ENCODE data around the gene FAM107B.

- TF ChIP-seq CTCF (IDR thresholded peaks at IDR 0.05 in 2 of 3, conservative IDR thresholded peaks at IDR 0.05 in 1 of 3; ENCODE audit: borderline replicate concordance in 1 of 3, insufficient read depth in 1 of 3, low read depth in 2 of 3, low read length in 2 of 3) (no peak), EZH2phosphoT487 (IDR thresholded peaks at IDR 0.05; ENCODE audit: borderline replicate concordance) (no peak), YY1 (IDR thresholded peaks at IDR 0.05; ENCODE audit: extremely low read depth, insufficient replicate concordance, low read depth, low read length) (no peak), POLR2A (IDR thresholded peaks at IDR 0.05; ENCODE audit: borderline replicate concordance, extremely low read depth, insufficient read depth, insufficient read length) (no peak), SRF (IDR thresholded peaks at IDR 0.05; ENCODE audit: low read depth) (no peak), EZH2 (IDR thresholded peaks at IDR 0.05) (no peak)
- TF ChIP-seq, protein P1, sequence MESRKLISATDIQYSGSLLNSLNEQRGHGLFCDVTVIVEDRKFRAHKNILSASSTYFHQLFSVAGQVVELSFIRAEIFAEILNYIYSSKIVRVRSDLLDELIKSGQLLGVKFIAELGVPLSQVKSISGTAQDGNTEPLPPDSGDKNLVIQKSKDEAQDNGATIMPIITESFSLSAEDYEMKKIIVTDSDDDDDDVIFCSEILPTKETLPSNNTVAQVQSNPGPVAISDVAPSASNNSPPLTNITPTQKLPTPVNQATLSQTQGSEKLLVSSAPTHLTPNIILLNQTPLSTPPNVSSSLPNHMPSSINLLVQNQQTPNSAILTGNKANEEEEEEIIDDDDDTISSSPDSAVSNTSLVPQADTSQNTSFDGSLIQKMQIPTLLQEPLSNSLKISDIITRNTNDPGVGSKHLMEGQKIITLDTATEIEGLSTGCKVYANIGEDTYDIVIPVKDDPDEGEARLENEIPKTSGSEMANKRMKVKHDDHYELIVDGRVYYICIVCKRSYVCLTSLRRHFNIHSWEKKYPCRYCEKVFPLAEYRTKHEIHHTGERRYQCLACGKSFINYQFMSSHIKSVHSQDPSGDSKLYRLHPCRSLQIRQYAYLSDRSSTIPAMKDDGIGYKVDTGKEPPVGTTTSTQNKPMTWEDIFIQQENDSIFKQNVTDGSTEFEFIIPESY (IDR thresholded peaks at IDR 0.05; ENCODE audit: extremely low read depth, insufficient replicate concordance, low read length) = no peak
- TF ChIP-seq, protein P2, sequence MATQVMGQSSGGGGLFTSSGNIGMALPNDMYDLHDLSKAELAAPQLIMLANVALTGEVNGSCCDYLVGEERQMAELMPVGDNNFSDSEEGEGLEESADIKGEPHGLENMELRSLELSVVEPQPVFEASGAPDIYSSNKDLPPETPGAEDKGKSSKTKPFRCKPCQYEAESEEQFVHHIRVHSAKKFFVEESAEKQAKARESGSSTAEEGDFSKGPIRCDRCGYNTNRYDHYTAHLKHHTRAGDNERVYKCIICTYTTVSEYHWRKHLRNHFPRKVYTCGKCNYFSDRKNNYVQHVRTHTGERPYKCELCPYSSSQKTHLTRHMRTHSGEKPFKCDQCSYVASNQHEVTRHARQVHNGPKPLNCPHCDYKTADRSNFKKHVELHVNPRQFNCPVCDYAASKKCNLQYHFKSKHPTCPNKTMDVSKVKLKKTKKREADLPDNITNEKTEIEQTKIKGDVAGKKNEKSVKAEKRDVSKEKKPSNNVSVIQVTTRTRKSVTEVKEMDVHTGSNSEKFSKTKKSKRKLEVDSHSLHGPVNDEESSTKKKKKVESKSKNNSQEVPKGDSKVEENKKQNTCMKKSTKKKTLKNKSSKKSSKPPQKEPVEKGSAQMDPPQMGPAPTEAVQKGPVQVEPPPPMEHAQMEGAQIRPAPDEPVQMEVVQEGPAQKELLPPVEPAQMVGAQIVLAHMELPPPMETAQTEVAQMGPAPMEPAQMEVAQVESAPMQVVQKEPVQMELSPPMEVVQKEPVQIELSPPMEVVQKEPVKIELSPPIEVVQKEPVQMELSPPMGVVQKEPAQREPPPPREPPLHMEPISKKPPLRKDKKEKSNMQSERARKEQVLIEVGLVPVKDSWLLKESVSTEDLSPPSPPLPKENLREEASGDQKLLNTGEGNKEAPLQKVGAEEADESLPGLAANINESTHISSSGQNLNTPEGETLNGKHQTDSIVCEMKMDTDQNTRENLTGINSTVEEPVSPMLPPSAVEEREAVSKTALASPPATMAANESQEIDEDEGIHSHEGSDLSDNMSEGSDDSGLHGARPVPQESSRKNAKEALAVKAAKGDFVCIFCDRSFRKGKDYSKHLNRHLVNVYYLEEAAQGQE (IDR thresholded peaks at IDR 0.05; ENCODE audit: low read depth) = no peak
These were observed 47.1 kb upstream of the FAM107B start for GRCh38 chr10:14821635-14822375.
